ENCODE data around the gene CLTCL1.
A peak's percentile ranks its signal among the peaks of the same experiment; 100 is the strongest.

Gene CLTCL1

GRCh38 chr22:19176732-19177131 lies 114.8 kb downstream of the CLTCL1 start:
- peak overlapping the region; percentile 93 for H3K27ac ChIP-seq
- no peak for TF ChIP-seq ZFX (IDR thresholded peaks at IDR 0.05; ENCODE audit: borderline replicate concordance)
- no peak for TF ChIP-seq CTCF (IDR thresholded peaks at IDR 0.05)

GRCh38 chr22:19176175-19176643 lies 115.3 kb downstream of the CLTCL1 start:
- H3K27ac ChIP-seq, result peak overlapping the region; percentile 93

GRCh38 chr22:19175602-19176174 lies 115.8 kb downstream of the CLTCL1 start:
- TF ChIP-seq ZFX (IDR thresholded peaks at IDR 0.05; ENCODE audit: borderline replicate concordance), result no peak
- TF ChIP-seq CTCF (IDR thresholded peaks at IDR 0.05), result no peak
- peak overlapping the region; percentile 93 for H3K27ac ChIP-seq

More at GRCh38 chr22:19176175-19176643, 115.3 kb downstream of the CLTCL1 start:
- no peak for TF ChIP-seq CTCF (IDR thresholded peaks at IDR 0.05)
- no peak for TF ChIP-seq ZFX (IDR thresholded peaks at IDR 0.05; ENCODE audit: borderline replicate concordance)

GRCh38 chr22:19175026-19175601 lies 116.4 kb downstream of the CLTCL1 start:
- H3K27ac ChIP-seq, result peak overlapping the region; percentile 93
- TF ChIP-seq ZFX (IDR thresholded peaks at IDR 0.05; ENCODE audit: borderline replicate concordance) (no peak), CTCF (IDR thresholded peaks at IDR 0.05) (no peak)

GRCh38 chr22:19174106-19175025 lies 117.2 kb downstream of the CLTCL1 start:
- TF ChIP-seq CTCF (IDR thresholded peaks at IDR 0.05) (no peak), ZFX (IDR thresholded peaks at IDR 0.05; ENCODE audit: borderline replicate concordance) (no peak)
- H3K27ac ChIP-seq, result peak overlapping the region; percentile 93

GRCh38 chr22:19173047-19174035 lies 118.2 kb downstream of the CLTCL1 start:
- peak overlapping the region; percentile 93 for H3K27ac ChIP-seq

More at GRCh38 chr22:19173047-19174035, 118.2 kb downstream of the CLTCL1 start:
- TF ChIP-seq ZFX (IDR thresholded peaks at IDR 0.05; ENCODE audit: borderline replicate concordance) (no peak), CTCF (IDR thresholded peaks at IDR 0.05) (no peak)
